Measurements from ENCODE around the gene CD1C.
"Not testable (repeated sequence)": the region's sequence is repeated elsewhere in the genome, so short reads cannot be mapped to it uniquely, and the experiment has no call there.

The CD1C gene

DNA sequence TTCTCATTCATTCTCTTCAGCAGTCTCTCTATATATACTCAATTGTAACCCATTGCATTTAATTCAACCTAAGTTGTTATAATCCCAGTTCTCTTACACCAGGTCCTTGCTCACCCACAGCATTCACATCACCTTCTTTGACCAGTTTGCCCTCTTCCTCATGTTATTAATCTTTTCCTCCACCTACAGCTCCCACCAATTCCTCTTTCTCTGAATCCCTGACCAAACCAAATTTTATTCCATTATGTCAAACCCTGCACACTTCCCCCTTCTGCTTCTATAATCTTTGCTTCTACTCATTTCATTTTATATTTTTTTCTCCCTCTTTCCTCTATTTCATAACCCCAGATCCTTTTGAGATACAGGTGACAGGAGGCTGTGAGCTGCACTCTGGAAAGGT, 34.1 kb upstream of the CD1C start:
- no peak for ATAC-seq
- TF ChIP-seq BACH2 (CRISPR knock-in tag; IDR thresholded peaks at IDR 0.05; ENCODE audit: borderline replicate concordance), result no peak
- no peak for TF ChIP-seq TCF4 (CRISPR knock-in tag; IDR thresholded peaks at IDR 0.05; ENCODE audit: borderline replicate concordance)
- no peak for TF ChIP-seq ZNF8 (CRISPR knock-in tag; IDR thresholded peaks at IDR 0.05)
- no peak for TF ChIP-seq PPARA (CRISPR knock-in tag; IDR thresholded peaks at IDR 0.05; ENCODE audit: borderline replicate concordance)
- TF ChIP-seq TOX (CRISPR knock-in tag; IDR thresholded peaks at IDR 0.05; ENCODE audit: borderline replicate concordance), result no peak
- TF ChIP-seq ESRRG (CRISPR knock-in tag; IDR thresholded peaks at IDR 0.05), result no peak
- TF ChIP-seq ARNTL (CRISPR knock-in tag; IDR thresholded peaks at IDR 0.05; ENCODE audit: borderline replicate concordance, low read depth), result no peak
- no peak for TF ChIP-seq ISL1 (CRISPR knock-in tag; IDR thresholded peaks at IDR 0.05)
- TF ChIP-seq, protein P1, sequence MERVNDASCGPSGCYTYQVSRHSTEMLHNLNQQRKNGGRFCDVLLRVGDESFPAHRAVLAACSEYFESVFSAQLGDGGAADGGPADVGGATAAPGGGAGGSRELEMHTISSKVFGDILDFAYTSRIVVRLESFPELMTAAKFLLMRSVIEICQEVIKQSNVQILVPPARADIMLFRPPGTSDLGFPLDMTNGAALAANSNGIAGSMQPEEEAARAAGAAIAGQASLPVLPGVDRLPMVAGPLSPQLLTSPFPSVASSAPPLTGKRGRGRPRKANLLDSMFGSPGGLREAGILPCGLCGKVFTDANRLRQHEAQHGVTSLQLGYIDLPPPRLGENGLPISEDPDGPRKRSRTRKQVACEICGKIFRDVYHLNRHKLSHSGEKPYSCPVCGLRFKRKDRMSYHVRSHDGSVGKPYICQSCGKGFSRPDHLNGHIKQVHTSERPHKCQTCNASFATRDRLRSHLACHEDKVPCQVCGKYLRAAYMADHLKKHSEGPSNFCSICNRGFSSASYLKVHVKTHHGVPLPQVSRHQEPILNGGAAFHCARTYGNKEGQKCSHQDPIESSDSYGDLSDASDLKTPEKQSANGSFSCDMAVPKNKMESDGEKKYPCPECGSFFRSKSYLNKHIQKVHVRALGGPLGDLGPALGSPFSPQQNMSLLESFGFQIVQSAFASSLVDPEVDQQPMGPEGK (CRISPR knock-in tag; IDR thresholded peaks at IDR 0.05; ENCODE audit: borderline replicate concordance), result no peak
- TF ChIP-seq RARB (CRISPR knock-in tag; IDR thresholded peaks at IDR 0.05), result no peak
- TF ChIP-seq, protein P2, sequence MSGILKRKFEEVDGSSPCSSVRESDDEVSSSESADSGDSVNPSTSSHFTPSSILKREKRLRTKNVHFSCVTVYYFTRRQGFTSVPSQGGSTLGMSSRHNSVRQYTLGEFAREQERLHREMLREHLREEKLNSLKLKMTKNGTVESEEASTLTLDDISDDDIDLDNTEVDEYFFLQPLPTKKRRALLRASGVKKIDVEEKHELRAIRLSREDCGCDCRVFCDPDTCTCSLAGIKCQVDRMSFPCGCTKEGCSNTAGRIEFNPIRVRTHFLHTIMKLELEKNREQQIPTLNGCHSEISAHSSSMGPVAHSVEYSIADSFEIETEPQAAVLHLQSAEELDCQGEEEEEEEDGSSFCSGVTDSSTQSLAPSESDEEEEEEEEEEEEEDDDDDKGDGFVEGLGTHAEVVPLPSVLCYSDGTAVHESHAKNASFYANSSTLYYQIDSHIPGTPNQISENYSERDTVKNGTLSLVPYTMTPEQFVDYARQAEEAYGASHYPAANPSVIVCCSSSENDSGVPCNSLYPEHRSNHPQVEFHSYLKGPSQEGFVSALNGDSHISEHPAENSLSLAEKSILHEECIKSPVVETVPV (CRISPR knock-in tag; IDR thresholded peaks at IDR 0.05), result no peak
- TF ChIP-seq SNAI2 (CRISPR knock-in tag; IDR thresholded peaks at IDR 0.05), result no peak
- no peak for TF ChIP-seq GLIS3 (CRISPR knock-in tag; IDR thresholded peaks at IDR 0.05)
- TF ChIP-seq ZFP3 (CRISPR knock-in tag; IDR thresholded peaks at IDR 0.05), result no peak
- no peak for TF ChIP-seq ZNF70 (CRISPR knock-in tag; IDR thresholded peaks at IDR 0.05)

DNA sequence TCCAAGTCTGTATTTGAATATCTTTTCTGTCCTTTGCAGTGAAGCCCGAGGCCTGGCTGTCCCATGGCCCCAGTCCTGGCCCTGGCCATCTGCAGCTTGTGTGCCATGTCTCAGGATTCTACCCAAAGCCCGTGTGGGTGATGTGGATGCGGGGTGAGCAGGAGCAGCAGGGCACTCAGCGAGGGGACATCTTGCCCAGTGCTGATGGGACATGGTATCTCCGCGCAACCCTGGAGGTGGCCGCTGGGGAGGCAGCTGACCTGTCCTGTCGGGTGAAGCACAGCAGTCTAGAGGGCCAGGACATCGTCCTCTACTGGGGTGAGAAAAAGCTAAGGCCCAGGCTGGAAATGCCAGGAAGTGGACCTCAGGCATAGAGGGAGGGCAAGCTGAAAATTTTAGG, 33.0 kb upstream of the CD1C start:
- not testable (repeated sequence) for ATAC-seq

DNA sequence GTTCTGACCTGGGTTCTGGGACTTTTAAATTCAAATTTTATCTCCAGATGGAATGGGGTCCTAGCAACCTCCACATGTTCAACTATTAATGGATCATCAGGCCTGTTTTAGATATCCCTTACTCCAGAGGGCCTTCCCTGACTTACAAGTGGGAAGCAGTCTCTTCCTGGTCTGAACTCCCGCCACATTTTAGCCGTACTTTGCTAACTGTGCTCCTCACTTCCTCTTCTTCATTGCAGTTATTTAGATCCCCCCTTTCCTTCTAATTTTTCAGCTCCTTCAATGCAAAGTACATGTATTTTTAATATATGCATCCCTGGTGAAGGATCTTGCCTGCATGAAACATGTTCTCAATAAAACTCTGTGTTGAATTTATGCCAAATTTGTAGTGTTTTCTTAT, 31.8 kb upstream of the CD1C start:
- TF ChIP-seq ARNTL (CRISPR knock-in tag; IDR thresholded peaks at IDR 0.05; ENCODE audit: borderline replicate concordance, low read depth) (no peak), ZNF565 (CRISPR knock-in tag; conservative IDR thresholded peaks at IDR 0.05; ENCODE audit: low read depth) (no peak), TCF4 (CRISPR knock-in tag; IDR thresholded peaks at IDR 0.05; ENCODE audit: borderline replicate concordance) (no peak), ZFP3 (CRISPR knock-in tag; IDR thresholded peaks at IDR 0.05) (no peak), OSR1 (CRISPR knock-in tag; IDR thresholded peaks at IDR 0.05) (no peak), ISL1 (CRISPR knock-in tag; IDR thresholded peaks at IDR 0.05) (no peak), GLIS3 (CRISPR knock-in tag; IDR thresholded peaks at IDR 0.05) (no peak), ZFP30 (CRISPR knock-in tag; IDR thresholded peaks at IDR 0.05) (no peak), ZNF70 (CRISPR knock-in tag; IDR thresholded peaks at IDR 0.05) (no peak), RARB (CRISPR knock-in tag; IDR thresholded peaks at IDR 0.05) (no peak), CSDC2 (CRISPR knock-in tag; IDR thresholded peaks at IDR 0.05) (no peak), TOX (CRISPR knock-in tag; IDR thresholded peaks at IDR 0.05; ENCODE audit: borderline replicate concordance) (no peak)
- TF ChIP-seq, protein P3, sequence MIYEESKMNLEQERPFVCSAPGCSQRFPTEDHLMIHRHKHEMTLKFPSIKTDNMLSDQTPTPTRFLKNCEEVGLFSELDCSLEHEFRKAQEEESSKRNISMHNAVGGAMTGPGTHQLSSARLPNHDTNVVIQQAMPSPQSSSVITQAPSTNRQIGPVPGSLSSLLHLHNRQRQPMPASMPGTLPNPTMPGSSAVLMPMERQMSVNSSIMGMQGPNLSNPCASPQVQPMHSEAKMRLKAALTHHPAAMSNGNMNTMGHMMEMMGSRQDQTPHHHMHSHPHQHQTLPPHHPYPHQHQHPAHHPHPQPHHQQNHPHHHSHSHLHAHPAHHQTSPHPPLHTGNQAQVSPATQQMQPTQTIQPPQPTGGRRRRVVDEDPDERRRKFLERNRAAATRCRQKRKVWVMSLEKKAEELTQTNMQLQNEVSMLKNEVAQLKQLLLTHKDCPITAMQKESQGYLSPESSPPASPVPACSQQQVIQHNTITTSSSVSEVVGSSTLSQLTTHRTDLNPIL (CRISPR knock-in tag; IDR thresholded peaks at IDR 0.05; ENCODE audit: low read depth), result no peak
- TF ChIP-seq, protein P1 (CRISPR knock-in tag; IDR thresholded peaks at IDR 0.05; ENCODE audit: borderline replicate concordance), result no peak
- TF ChIP-seq, protein P4, sequence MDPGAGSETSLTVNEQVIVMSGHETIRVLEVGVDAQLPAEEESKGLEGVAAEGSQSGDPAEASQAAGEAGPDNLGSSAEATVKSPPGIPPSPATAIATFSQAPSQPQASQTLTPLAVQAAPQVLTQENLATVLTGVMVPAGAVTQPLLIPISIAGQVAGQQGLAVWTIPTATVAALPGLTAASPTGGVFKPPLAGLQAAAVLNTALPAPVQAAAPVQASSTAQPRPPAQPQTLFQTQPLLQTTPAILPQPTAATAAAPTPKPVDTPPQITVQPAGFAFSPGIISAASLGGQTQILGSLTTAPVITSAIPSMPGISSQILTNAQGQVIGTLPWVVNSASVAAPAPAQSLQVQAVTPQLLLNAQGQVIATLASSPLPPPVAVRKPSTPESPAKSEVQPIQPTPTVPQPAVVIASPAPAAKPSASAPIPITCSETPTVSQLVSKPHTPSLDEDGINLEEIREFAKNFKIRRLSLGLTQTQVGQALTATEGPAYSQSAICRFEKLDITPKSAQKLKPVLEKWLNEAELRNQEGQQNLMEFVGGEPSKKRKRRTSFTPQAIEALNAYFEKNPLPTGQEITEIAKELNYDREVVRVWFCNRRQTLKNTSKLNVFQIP (CRISPR knock-in tag; IDR thresholded peaks at IDR 0.05; ENCODE audit: borderline replicate concordance, low read depth), result no peak
- TF ChIP-seq, protein P2 (CRISPR knock-in tag; IDR thresholded peaks at IDR 0.05), result no peak
- TF ChIP-seq, protein P5, sequence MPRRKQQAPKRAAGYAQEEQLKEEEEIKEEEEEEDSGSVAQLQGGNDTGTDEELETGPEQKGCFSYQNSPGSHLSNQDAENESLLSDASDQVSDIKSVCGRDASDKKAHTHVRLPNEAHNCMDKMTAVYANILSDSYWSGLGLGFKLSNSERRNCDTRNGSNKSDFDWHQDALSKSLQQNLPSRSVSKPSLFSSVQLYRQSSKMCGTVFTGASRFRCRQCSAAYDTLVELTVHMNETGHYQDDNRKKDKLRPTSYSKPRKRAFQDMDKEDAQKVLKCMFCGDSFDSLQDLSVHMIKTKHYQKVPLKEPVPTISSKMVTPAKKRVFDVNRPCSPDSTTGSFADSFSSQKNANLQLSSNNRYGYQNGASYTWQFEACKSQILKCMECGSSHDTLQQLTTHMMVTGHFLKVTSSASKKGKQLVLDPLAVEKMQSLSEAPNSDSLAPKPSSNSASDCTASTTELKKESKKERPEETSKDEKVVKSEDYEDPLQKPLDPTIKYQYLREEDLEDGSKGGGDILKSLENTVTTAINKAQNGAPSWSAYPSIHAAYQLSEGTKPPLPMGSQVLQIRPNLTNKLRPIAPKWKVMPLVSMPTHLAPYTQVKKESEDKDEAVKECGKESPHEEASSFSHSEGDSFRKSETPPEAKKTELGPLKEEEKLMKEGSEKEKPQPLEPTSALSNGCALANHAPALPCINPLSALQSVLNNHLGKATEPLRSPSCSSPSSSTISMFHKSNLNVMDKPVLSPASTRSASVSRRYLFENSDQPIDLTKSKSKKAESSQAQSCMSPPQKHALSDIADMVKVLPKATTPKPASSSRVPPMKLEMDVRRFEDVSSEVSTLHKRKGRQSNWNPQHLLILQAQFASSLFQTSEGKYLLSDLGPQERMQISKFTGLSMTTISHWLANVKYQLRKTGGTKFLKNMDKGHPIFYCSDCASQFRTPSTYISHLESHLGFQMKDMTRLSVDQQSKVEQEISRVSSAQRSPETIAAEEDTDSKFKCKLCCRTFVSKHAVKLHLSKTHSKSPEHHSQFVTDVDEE (CRISPR knock-in tag; IDR thresholded peaks at IDR 0.05), result no peak
- no peak for ATAC-seq
